Ishikawa (cell line): ENCODE results near the gene CISH.

ENCODE experiments used
- CEBPB ChIP-seq: IDR thresholded peaks from 2 replicates; pipeline ENCODE4 v1.6.1; 2012
- CREB1 ChIP-seq: IDR thresholded peaks from 2 replicates; pipeline ENCODE4 v1.6.1; 2012; ENCODE audit warnings: low read depth
- EGR1 ChIP-seq: IDR thresholded peaks from 2 replicates; pipeline ENCODE4 v1.6.1; 2012
- EP300 ChIP-seq: IDR thresholded peaks from 2 replicates; pipeline ENCODE4 v1.6.1; 2012; ENCODE audit warnings: borderline replicate concordance
- FOXM1 ChIP-seq: IDR thresholded peaks from 2 replicates; pipeline ENCODE4 v1.6.1; 2012; ENCODE audit warnings: low read depth, borderline replicate concordance
- MAX ChIP-seq: IDR thresholded peaks from 2 replicates; pipeline ENCODE4 v1.6.1; 2012
- NFIC ChIP-seq: IDR thresholded peaks from 2 replicates; pipeline ENCODE4 v1.6.1; 2012
- RAD21 ChIP-seq: IDR thresholded peaks from 2 replicates; pipeline ENCODE4 v1.6.1; 2012; ENCODE audit warnings: low read depth
- REST ChIP-seq: IDR thresholded peaks from 2 replicates; pipeline ENCODE4 v1.6.1; 2012; ENCODE audit warnings: low read depth, mild to moderate bottlenecking
- TAF1 ChIP-seq: IDR thresholded peaks from 2 replicates; pipeline ENCODE4 v1.6.1; 2012; ENCODE audit warnings: low read depth, mild to moderate bottlenecking
- TCF12 ChIP-seq: IDR thresholded peaks from 2 replicates; pipeline ENCODE4 v1.6.1; 2012; ENCODE audit warnings: low read depth
- TEAD4 ChIP-seq: IDR thresholded peaks from 2 replicates; pipeline ENCODE4 v1.6.1; 2012
- USF1 ChIP-seq: IDR thresholded peaks from 2 replicates; pipeline ENCODE4 v1.6.1; 2012
- YY1 ChIP-seq: IDR thresholded peaks from 2 replicates; pipeline ENCODE4 v1.6.1; 2012; ENCODE audit warnings: low read depth
- ZBTB7A ChIP-seq: IDR thresholded peaks from 2 replicates; pipeline ENCODE4 v1.6.1; 2012; ENCODE audit warnings: low read depth

CISH gene

GRCh38 chr3:50559702-50560101 lies 51.9 kb downstream of the CISH start:
- TF ChIP-seq EGR1, result no peak
- no peak for TF ChIP-seq TAF1
- TF ChIP-seq EP300, result no peak
- TF ChIP-seq USF1, result no peak
- no peak for TF ChIP-seq NFIC
- no peak for TF ChIP-seq TEAD4
- TF ChIP-seq MAX, result no peak
- no peak for TF ChIP-seq ZBTB7A
- no peak for TF ChIP-seq CEBPB
- no peak for TF ChIP-seq RAD21
- TF ChIP-seq CREB1, result no peak
- no peak for TF ChIP-seq REST
- no peak for TF ChIP-seq FOXM1
- no peak for TF ChIP-seq YY1
- no peak for TF ChIP-seq TCF12

GRCh38 chr3:50557915-50558314 lies 53.7 kb downstream of the CISH start:
- no peak for TF ChIP-seq CEBPB
- no peak for TF ChIP-seq TCF12
- no peak for TF ChIP-seq TEAD4
- TF ChIP-seq CREB1, result no peak
- no peak for TF ChIP-seq ZBTB7A
- no peak for TF ChIP-seq FOXM1
- no peak for TF ChIP-seq EGR1
- no peak for TF ChIP-seq YY1
- TF ChIP-seq NFIC, result no peak
- no peak for TF ChIP-seq REST

- TF ChIP-seq MAX (no peak), CEBPB (no peak), TCF12 (no peak), CREB1 (no peak), ZBTB7A (no peak), RAD21 (no peak), NFIC (no peak), TEAD4 (no peak)
These were observed 54.5 kb downstream of the CISH start for GRCh38 chr3:50557106-50557505.
